ENCODE data around the gene CFAP65. TPM values are rescaled to one million over a fixed set of nuclear protein-coding genes. Genes with fewer than 3 reads are reported as not detected.

CFAP65 gene
- total and polyA plus RNA-seq, 2 of the 13 experiments (the other 11 are each of a cell fraction or from before 2014, with no cell fraction given) = 0.05 TPM; not detected in 1

GRCh38 chr2:219057709-219058540, 16.6 kb upstream of the CFAP65 start (continued):
- no peak for TF ChIP-seq GPN1 (CRISPR knock-in tag; IDR thresholded peaks at IDR 0.05; ENCODE audit: borderline replicate concordance)
- TF ChIP-seq ZNF570 (CRISPR knock-in tag; IDR thresholded peaks at IDR 0.05; ENCODE audit: borderline replicate concordance) = no peak
- TF ChIP-seq TFDP2 (CRISPR knock-in tag; IDR thresholded peaks at IDR 0.05) = peak; percentile 62
- peak; percentile 44; the same call in 1 of the 2 replicates for TF ChIP-seq GFI1 (CRISPR knock-in tag; IDR thresholded peaks at IDR 0.05; ENCODE audit: borderline replicate concordance)
- no peak for TF ChIP-seq ZBTB43 (CRISPR knock-in tag; conservative IDR thresholded peaks at IDR 0.05)
- TF ChIP-seq, protein P1, sequence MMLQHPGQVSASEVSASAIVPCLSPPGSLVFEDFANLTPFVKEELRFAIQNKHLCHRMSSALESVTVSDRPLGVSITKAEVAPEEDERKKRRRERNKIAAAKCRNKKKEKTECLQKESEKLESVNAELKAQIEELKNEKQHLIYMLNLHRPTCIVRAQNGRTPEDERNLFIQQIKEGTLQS (CRISPR knock-in tag; IDR thresholded peaks at IDR 0.05) = peak; percentile 16; the same call in 1 of the 2 replicates
- no peak; the same call in 1 of the 2 replicates for TF ChIP-seq ATF7-NPFF (CRISPR knock-in tag; IDR thresholded peaks at IDR 0.05; ENCODE audit: low read depth)
- no peak; the same call in 1 of the 2 replicates for TF ChIP-seq SMAD1 (CRISPR knock-in tag; IDR thresholded peaks at IDR 0.05; ENCODE audit: borderline replicate concordance, low read depth)
- 0 out of 2 replicates have a peak, but pooled peaks have one; percentile 81 for TF ChIP-seq KIAA2018 (CRISPR knock-in tag; IDR thresholded peaks at IDR 0.05; ENCODE audit: borderline replicate concordance)
- TF ChIP-seq, protein P2, sequence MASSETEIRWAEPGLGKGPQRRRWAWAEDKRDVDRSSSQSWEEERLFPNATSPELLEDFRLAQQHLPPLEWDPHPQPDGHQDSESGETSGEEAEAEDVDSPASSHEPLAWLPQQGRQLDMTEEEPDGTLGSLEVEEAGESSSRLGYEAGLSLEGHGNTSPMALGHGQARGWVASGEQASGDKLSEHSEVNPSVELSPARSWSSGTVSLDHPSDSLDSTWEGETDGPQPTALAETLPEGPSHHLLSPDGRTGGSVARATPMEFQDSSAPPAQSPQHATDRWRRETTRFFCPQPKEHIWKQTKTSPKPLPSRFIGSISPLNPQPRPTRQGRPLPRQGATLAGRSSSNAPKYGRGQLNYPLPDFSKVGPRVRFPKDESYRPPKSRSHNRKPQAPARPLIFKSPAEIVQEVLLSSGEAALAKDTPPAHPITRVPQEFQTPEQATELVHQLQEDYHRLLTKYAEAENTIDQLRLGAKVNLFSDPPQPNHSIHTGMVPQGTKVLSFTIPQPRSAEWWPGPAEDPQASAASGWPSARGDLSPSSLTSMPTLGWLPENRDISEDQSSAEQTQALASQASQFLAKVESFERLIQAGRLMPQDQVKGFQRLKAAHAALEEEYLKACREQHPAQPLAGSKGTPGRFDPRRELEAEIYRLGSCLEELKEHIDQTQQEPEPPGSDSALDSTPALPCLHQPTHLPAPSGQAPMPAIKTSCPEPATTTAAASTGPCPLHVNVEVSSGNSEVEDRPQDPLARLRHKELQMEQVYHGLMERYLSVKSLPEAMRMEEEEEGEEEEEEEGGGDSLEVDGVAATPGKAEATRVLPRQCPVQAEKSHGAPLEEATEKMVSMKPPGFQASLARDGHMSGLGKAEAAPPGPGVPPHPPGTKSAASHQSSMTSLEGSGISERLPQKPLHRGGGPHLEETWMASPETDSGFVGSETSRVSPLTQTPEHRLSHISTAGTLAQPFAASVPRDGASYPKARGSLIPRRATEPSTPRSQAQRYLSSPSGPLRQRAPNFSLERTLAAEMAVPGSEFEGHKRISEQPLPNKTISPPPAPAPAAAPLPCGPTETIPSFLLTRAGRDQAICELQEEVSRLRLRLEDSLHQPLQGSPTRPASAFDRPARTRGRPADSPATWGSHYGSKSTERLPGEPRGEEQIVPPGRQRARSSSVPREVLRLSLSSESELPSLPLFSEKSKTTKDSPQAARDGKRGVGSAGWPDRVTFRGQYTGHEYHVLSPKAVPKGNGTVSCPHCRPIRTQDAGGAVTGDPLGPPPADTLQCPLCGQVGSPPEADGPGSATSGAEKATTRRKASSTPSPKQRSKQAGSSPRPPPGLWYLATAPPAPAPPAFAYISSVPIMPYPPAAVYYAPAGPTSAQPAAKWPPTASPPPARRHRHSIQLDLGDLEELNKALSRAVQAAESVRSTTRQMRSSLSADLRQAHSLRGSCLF (CRISPR knock-in tag; IDR thresholded peaks at IDR 0.05; ENCODE audit: borderline replicate concordance) = no peak

Data from HepG2 (cell line).